ENCODE results near the gene TLR7. TPM values are rescaled to one million over a fixed set of nuclear protein-coding genes. Genes with fewer than 3 reads are reported as not detected.

The TLR7 gene
- total RNA-seq, 2 experiments from 2014 or later, result not detected

DNA sequence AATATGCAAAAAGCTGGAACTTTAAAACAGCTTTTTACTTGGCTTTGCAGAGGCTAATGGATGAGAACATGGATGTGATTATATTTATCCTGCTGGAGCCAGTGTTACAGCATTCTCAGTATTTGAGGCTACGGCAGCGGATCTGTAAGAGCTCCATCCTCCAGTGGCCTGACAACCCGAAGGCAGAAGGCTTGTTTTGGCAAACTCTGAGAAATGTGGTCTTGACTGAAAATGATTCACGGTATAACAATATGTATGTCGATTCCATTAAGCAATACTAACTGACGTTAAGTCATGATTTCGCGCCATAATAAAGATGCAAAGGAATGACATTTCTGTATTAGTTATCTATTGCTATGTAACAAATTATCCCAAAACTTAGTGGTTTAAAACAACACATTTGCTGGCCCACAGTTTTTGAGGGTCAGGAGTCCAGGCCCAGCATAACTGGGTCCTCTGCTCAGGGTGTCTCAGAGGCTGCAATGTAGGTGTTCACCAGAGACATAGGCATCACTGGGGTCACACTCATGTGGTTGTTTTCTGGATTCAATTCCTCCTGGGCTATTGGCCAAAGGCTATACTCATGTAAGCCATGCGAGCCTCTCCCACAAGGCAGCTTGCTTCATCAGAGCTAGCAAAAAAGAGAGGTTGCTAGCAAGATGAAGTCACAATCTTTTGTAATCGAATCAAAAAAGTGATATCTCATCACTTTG is 55.2 kb downstream of the TLR7 start:
- ChIA-PET CTCF (interaction anchor here (0.6 kb wide), 1 partner anchor 66 kb away, joined by 4 read pairs; no protein-coding TSS in a partner anchor), POLR2A (no interaction called here)

DNA sequence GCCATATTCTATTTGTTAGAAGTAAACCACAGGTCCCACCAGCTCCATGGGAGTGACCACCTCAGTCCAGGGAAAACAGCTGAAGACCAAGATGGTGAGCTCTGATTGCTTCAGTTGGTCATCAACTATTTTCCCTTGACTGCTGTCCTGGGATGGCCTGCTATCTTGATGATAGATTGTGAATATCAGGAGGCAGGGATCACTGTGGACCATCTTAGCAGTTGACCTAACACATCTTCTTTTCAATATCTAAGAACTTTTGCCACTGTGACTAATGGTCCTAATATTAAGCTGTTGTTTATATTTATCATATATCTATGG is 55.7 kb downstream of the TLR7 start:
- POLR2A ChIA-PET, result no interaction called here
- CTCF ChIA-PET, result no interaction called here

DNA sequence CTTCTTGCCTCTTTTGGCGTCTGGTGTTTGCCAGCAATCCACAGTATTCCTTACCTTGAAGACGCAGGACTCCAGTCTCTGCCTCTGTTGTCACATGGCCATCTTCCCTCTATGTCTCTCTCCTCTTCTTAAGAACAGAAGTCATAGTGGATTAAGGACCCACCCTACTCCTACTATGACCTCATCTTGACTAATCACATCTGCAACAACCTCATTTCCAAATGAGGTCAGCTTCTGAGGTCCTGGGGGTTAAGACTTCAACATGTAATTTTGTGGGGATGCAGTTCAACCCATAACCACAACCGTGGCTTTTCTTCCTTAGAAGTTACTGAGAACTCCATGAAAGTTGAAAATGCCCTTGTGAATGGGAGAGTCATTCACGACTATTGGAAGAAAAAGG is 62.8 kb downstream of the TLR7 start:
- POLR2A ChIA-PET, result no interaction called here
- CTCF ChIA-PET, result no interaction called here

DNA sequence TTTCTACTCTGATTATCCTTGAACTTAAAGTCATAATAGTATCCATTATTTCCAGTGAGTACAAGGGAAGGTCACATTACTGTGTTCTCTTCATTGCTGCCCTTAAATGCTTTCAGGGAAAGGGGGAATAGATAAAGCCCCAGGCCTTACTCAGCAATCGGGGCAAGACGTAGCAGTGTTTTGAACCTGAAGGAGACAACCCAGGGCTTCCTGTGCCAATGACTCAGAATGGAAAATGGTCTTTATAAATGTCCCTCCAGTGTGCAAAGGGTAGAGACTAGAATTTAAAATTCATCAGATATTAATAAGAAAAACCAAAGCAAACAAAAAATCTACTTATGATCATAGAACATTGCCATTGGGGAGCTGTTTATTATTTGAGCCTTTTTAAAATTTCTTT is 63.3 kb downstream of the TLR7 start:
- CTCF ChIA-PET, result no interaction called here
- POLR2A ChIA-PET, result no interaction called here

DNA sequence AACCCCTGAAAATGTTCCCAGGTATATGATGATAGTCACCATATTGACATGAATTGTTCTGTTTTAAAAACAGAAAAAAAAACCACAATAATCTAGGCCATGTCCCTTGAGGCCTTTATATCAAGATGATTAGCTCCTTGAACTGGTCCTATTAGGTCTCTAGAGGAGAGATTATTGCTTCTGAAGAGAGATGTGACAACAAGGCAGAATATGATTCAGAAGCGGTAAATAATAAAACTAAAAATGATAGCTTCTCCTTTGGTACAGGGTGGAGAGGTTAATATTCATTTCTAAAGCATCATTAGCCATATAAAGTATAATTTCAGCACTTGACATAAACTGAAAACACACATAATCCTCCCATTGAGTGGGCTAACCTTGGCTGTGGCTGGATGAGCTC is 65.4 kb downstream of the TLR7 start:
- POLR2A ChIA-PET, result no interaction called here
- CTCF ChIA-PET, result no interaction called here

DNA sequence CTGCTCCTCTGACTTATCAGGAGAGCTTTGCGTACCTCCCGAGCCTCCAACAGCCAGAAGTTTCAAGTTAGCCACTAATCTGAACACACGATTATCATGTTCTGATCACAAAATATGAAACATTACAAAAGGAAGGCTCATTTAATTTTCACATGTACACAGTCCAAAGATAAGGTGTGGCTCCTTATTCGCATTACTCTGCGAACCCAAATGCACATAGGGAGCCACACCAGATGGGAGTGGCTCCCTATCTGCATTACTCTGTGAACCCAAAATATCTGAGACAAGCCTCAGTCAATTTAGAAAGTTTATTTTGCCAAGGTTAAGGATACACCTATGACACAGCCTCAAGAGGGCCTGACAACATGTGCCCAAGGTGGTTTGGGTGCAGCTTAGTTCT is 68.0 kb downstream of the TLR7 start:
- ChIA-PET CTCF (no interaction called here), POLR2A (no interaction called here)

DNA sequence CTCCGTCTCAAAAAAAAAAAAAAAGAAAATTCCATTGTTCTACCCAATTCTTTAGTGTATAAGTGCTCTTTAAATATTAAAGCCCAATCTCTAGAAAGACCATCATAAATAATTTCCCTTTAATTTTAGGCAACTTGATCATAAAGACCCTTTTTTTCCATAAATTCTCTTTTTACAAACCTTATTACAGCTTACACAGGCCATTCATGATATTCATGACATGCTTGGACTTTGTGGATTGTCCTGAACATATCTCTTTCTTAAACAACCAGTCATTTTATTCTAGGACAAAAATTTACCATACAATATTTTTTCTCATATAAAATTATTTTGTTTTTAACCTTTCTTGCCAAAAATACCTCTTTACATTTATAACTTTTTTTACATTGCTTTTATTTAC is 70.1 kb downstream of the TLR7 start:
- ChIA-PET POLR2A (no interaction called here), CTCF (interaction anchor here (1.8 kb wide), 1 partner anchor 10 kb away, joined by 7 read pairs; no protein-coding TSS in a partner anchor)

Other genes starting within 250 kb of the TLR7 start
- gene PRPS2, start 75.7 kb upstream of the TLR7 start, total RNA-seq, result 10 to 100 TPM; 98.9 to 99.5 TPM
- not detected for gene TLR8, start 39.5 kb downstream of the TLR7 start, total RNA-seq
- 1,000 to 10,000 TPM; 2,827 to 3,263 TPM for gene TMSB4X, start 108.0 kb downstream of the TLR7 start, total RNA-seq
- gene FAM9C, start 177.5 kb downstream of the TLR7 start, total RNA-seq, result not detected